ENCODE results near the gene DENND1A. TPM values are rescaled to one million over a fixed set of nuclear protein-coding genes. Genes with fewer than 3 reads are reported as not detected.

The DENND1A gene
- total and polyA plus RNA-seq, 2 of the 13 experiments (the other 11 are each of a cell fraction or from before 2014, with no cell fraction given), result 14.8 to 30.1 TPM

GRCh38 chr9:123712399-123712798, 217.5 kb downstream of the DENND1A start (continued):
- TF ChIP-seq ZNF280D (CRISPR knock-in tag; IDR thresholded peaks at IDR 0.05), result no peak
- no peak for TF ChIP-seq MBD4 (IDR thresholded peaks at IDR 0.05; ENCODE audit: borderline replicate concordance, low read length)

- DNase-seq (ENCODE audit: low spot score) (no peak), ATAC-seq (no peak), FAIRE-seq (no peak)
- H3K79me2 ChIP-seq (ENCODE audit: insufficient read depth, low read length), result no peaks in the 10 kb centered on the region
- ChIA-PET POLR2A (no interaction called here), CTCF (ENCODE audit: low intra/inter-chr PET ratio, low total read pairs) (no interaction called here)
- BruUV-seq (replicated peaks), result no TSS peak
- in situ Hi-C loops (cut with HindIII; ENCODE audit: extremely low pct_ligation_motif_present, low pct_unique_long_range_greater_than_20kb) (no loop called here), intact Hi-C loops (cut with micrococcal nuclease; ENCODE audit: unreplicated experiment) (no loop called here)
- H3K4me3 ChIP-seq (replicated peaks in 1 of 3; ENCODE audit: insufficient read depth in 1 of 3, low read depth in 2 of 3, low read length in 3 of 3), result no peak overlapping the region
- H2AFZ ChIP-seq (ENCODE audit: low read length), result no peak overlapping the region
- H4K20me1 ChIP-seq (ENCODE audit: insufficient read depth, low read length), result peaks cover 4% of the 10 kb centered on the region; the same call in 1 of the 2 replicates
- WGBS (ENCODE audit: low lambda C conversion rate), result no CpG with 5 or more reads among the region's 1 CpG
- no peaks in the 10 kb centered on the region for H3K36me3 ChIP-seq (replicated peaks in 1 of 2; ENCODE audit: control insufficient read depth in 1 of 2, insufficient read depth in 2 of 2, low read length in 2 of 2)
- no peaks in the 10 kb centered on the region for H3K27me3 ChIP-seq (ENCODE audit: control insufficient read depth in 1 of 2, insufficient read depth in 2 of 2, low read length in 2 of 2)
- H3K9ac ChIP-seq (ENCODE audit: insufficient read depth, low read depth, low read length), result no peak overlapping the region
- no peaks in the 10 kb centered on the region for H3K4me1 ChIP-seq (ENCODE audit: insufficient read depth, low read length)
- H3K9me3 ChIP-seq (ENCODE audit: low read length), result no peaks in the 10 kb centered on the region
- no peak overlapping the region for H3K4me2 ChIP-seq (ENCODE audit: low read depth, low read length)
- TF ChIP-seq ZNF362 (CRISPR knock-in tag; IDR thresholded peaks at IDR 0.05; ENCODE audit: borderline replicate concordance), result no peak
- no peak for TF ChIP-seq FOXM1 (CRISPR knock-in tag; IDR thresholded peaks at IDR 0.05)
- TF ChIP-seq ZNF614 (CRISPR knock-in tag; IDR thresholded peaks at IDR 0.05; ENCODE audit: borderline replicate concordance), result no peak
- TF ChIP-seq KLF12 (CRISPR knock-in tag; IDR thresholded peaks at IDR 0.05; ENCODE audit: borderline replicate concordance), result no peak
- no peak overlapping the region for H3K27ac ChIP-seq (ENCODE audit: extremely low read length, insufficient read depth, low read length)
Observed at GRCh38 chr9:123710299-123710698, 219.6 kb downstream of the DENND1A start.
